NCI-H2081 treated with DMSO at 0.1 percent for 48 hours (cell line): ENCODE data around the gene NCAPD2.
"Not testable (repeated sequence)": the region's sequence is repeated elsewhere in the genome, so short reads cannot be mapped to it uniquely, and the experiment has no call there.

Experiments used
- DNase-seq: peaks from one replicate; lab custom pipeline; 2025; lab: John Stamatoyannopoulos, UW

Gene NCAPD2

DNA sequence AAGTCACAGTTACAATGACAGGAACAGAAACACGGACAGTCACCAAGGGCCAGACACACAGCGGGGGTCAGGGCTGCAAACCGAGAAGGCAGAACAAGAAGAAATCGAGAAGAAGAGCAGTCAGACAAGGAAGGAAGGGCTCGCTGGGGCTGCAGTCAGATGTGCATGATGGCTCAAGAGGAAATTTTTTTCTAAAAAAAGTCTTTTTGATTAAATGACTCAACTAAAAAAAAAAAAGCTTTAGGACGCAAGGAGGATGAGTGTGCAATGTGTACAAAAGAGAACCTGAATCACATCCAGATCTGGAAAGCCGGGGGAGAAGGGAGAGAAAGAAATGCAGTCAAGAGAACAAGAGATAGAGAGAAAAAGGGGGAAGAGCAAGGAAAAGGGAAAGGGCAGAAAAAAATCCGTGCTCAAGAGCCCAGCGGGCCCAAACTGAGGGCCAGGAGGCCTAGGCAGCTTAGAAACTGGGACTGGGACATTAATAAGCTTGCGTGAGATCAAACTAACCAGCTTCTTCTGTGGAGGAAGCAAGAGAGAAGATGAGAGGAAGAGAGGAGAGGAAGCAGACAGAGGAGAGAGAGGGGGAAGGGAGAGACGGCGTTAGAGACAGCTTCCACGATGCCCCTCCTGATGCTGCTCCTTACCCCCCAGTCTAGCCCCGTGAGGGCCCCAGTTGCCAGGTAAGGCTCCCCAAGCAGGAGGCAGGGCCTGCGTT, 55.2 kb downstream of the NCAPD2 start:
- no peak for DNase-seq

DNA sequence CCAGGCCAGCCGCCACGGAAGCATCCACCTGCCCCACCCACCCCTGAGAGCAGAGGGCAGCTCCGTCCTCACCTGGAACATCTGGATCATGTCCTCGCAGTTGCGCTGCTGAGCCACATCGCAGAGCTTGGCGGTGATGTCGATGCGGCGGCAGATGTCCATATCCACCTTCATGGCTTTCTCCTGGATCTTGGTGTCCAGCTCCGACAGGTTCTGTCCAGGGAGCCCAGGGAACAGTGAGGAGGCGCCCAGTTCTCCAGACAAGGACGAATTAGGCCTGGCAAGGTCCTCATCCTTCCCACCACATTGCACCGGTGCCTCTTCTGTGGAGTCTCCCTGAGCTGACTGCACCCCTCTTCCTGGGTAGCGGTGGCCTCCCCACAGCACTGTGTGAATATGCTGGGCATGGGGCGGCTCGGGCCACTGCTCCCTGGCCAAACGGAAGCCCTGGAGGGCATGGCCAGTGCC, 55.8 kb downstream of the NCAPD2 start:
- no peak for DNase-seq

DNA sequence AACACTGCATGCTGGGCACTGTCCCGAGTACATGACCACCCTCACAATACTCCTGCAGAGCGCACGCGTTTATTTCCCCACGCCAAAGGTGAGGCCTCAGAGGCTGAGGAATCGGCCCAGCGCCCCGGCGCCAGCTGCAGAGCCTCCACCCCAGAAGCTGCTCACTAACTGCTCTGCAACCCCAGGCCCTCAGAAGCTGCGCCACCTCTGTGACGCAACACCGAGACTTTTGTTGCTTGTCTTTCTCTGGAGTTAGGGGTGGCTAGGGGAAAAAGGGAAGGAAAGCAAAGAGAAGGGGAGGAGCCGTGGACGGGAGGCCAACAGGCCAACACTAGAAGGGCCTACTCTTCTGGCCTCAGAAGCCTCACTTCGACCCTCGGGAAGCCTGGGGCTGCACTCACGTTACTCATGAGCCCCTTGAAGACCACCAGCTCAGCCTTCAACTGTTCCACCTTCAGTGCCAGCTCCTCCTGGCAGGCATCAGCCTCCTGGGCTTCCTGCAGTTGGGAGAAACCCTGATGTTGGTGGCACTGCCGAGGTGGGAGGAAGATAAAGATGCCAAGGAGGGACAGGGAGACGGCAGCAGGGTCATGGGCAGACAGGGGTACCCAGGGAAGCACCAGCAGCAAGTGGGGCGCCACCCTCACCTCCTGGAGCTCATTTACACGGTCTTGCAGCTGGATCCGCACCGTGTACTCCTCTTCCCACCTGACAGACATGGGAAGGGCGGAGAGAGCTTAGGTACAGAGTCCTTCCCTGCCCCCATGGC, 56.6 kb downstream of the NCAPD2 start:
- no peak for DNase-seq

DNA sequence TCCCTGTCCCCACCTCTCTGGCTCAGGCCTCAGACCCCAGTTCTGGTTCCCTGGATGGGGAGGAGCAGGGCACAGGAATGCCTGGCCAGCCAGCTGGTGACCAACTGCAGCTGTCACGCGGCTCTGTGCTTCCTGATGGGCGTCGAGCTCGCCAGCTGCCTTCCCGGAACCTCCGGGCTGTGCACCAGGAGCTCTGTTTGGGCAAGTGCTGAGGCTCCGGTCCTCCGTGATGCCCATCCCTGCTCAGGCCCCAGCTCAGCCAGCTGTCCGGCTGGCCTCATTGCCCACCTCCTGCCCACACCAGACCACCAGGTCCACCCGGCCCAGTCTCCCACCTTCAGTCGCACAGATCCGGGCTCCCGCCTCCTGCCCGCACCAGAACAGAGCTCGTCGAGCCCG, 57.2 kb downstream of the NCAPD2 start:
- no peak for DNase-seq

DNA sequence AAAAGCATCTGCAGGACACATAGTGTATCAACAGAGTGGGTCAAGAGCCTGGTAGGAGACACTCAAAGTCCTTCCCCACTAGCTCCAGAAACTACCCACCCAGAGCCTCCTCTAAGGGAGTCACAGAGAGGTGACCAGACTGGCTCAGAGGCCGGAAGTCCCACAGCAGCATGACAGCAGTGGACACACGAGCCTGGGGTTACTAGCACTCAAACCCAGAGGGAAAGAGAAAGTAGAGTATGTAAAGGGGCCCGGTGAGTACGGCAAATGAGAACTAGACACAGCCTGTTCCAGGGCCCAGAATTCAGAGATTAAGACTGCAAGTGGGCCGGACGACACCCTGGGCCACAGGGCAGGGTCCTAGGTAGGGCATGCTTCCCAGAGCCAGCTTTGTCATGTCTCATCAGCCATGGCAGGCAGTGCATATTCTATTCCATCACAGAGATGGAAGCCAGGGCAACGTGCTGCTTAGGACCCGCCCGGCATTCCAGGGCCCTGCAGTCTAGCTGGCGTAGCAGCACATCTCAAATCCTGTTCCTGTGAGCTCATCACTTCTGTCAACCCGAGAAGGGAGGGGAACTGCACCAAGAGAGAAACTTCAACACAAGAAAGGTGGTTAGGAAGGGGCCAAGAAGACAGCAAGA, 57.7 kb downstream of the NCAPD2 start:
- DNase-seq, result no peak

DNA sequence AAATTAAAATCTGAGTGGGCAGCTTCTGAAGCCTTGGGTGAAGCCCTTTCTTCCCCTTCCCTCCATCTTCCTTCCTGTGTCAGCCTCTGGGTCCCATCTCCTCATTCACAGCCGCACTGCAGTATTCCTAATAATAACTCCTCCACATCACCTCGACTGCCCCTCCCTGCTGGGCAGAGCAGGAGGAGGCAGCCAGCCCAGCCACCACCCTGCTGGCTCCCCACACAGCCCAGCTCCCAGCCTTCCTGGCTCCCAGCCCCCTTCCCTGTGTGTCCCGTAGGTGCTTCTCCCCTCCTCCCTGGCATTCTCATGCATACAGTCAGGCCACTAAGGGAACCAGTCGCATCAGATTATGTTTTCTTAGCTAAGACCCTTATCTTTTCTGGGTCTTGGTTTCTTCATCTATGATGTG, 58.2 kb downstream of the NCAPD2 start:
- no peak for DNase-seq

DNA sequence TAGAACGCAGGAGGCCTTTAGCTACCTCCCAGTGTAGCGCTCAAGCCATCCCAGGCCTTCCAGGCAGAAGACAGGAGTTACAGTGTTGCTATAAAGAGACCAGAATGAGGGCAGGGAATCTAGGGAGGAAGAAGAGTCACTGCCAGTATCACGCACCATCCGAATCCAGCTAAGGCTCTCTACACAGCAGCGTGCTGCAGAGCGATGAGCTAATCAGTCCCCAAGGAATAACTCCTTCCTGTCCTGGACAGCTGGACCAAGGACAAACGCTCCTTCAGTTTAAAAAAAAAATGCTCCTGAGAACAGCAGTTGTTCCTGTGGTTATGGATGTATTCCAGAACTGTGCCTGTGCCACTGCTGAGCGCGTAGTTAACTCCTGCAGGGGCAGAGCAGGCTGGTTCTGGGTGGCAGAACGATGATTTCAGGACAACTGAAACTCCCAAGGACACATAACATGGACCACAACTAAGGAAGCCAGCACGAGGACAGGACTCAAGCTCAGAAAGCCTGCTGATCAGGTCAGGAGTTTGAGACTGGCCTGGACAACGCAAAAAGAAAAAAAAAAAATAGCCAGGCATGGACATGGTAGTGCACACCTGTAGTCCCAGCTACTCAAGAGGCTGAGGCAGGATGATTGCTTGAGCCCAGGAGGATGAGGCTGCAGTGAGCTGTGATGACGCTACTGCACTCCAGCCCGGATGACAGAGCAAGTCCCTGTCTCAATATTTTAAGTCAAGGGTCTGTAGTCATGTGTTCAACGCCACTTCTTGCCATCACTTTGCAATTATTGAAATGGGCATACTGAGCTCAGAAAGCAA, 59.4 kb downstream of the NCAPD2 start:
- DNase-seq, result no peak

DNA sequence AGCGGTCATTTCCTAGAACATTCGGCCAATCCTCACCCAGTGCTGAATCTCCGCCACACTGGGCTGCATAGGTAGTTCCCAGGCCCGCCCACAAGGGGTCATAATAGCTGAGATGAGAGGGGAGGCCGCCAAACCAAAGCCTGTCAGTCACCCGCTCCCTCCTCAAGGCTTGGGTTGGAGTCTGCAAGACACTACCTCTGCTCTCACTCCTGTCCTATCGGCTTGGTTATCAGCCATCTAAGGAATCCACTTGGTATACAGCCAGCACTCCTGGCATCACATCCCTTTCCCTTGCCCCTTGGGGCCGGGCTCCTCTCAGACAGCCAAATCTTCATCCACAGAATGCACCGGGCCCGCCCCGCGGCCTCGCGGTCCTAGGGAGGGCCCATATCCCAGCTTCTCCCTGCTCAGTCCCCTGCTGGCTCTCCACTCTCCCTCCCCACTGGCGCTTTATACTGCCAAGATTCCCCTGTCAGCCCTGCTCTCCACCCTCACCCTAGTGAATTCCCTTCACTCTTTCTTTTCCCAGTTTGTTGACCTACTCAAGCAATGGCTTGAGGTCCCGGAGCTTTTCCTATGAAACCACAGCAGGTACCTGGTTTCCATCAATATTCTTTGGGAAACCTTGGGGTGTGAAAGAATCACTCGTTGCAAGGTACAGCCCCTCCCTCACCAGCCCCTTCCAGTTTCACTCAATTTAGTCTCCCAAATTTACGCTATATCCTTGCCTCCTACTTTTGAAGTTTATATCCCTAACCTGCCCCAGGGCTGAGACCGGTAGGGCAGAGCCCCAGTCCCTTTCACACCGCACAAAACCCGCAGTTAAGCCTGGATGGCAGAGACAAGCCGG, 60.5 kb downstream of the NCAPD2 start:
- DNase-seq, result no peak

DNA sequence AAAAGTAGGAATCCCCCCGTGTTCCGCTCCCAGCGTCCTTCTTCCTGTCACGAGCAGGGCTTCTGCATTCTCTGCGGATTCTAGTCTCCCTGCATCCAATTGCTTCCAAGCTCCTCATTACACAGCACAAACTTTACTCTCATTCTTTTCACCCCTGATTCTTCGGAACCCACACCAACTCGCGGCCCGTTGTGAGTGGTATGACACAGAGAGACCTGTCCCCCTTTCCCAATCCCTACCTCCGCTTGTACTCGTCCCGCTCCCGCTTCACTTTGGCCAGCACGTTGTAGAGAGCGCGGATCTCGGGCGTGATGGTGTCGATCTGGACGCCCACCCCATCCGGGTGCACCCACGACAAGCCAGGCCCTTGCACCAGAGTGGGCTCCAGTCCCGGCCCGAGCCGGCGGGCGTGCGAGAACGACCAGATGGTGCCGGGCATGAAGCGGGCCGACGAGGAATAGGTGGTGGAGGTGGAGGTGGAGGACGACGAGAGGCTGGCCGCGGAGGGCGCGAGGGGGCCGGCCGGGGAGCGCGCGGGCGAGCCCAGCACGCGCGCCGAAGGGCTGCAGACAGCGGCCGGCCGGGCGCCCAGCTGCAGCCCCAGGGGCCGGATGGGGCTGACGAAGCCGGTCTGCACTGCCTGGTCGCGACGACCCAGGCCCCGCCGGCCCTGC, 61.3 kb downstream of the NCAPD2 start:
- DNase-seq, result no peak

DNA sequence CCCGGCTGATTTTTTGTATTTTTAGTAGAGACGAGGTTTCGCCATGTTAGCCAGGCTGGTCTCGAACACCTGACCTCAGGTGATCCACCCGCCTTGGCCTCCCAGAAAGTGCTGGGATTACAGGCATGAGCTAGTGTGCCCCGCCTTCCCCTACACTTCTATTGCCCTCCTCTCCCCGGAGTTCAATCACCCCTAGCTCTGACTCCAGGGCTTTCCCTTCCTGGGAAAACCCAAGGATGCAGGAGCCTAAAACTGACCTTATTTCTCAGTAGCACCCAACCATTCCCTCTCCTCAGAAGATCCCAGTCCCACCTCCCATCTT, 62.6 kb downstream of the NCAPD2 start:
- DNase-seq, result not testable (repeated sequence)

DNA sequence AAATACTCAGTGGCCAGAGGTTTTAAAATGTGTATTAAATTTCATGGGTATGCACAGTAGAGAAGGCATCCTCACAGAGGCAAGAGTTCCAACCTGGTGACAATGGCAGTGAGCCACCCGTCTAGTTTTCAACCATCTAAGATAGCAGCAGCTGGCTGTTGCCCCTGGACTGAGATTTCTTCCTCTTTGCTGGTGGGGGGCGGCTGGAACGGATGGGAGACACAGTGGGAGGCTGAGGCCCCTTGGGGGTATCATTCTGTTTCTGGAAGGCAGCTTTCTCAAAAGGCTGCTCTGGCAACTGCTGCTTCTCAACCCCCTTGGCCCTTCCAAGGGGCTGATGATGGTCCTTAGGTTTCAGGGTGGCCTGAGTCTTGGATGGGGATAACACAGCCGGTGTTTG, 63.0 kb downstream of the NCAPD2 start:
- DNase-seq, result no peak

DNA sequence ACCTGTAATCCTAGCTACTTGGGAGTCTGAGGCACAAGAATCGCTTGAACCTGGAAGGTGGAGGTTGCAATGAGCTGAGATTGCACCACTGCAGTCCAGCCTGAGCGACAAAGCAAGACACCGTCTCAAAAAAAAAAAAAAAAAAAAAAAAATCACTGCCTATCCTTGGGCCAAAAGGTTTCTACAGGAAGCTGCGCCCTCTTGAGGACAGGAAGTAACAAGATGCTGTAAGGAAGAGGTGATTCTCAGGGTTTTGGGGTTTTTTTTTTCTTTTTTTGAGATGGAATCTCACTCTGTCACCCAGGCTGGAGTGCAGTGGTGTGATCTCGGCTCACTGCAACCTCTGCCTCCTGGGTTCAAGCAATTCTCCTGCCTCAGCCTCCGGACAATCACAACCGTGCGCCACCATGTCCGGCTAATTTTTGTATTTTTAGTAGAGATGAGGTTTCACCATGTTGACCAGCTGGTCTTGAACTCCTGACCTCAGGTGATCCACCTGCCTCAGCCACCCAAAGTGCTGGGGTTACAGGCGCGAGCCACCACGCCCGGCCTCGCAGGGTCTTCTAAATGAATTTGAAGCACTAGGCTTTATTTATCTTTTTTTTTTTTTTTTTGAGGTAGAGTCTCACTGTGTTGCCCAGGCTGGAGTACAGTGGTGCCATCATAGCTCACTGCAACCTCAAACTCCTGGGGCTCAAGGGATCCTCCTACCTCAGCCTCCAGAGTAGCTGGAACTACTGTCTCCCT, 64.3 kb downstream of the NCAPD2 start:
- DNase-seq, result not testable (repeated sequence)

DNA sequence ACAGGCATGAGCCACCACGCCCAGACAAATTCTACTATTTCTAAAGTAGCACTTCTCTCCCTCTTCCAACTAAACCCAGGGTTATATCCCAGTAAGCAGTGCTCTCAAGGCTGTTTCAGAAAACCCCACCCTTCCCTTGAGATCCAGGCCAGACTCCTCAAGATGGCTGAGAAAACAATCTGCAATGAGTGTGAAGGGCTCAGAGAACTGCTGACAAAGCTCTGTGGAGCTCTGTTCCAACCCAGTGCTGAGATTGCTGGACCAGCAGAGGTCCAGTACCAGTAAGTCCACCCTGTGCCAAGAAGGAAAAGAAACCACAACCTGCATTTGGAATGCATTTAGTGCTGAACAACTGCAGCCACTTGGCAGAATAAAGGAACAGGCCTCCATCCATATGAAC, 65.6 kb downstream of the NCAPD2 start:
- DNase-seq, result no peak

DNA sequence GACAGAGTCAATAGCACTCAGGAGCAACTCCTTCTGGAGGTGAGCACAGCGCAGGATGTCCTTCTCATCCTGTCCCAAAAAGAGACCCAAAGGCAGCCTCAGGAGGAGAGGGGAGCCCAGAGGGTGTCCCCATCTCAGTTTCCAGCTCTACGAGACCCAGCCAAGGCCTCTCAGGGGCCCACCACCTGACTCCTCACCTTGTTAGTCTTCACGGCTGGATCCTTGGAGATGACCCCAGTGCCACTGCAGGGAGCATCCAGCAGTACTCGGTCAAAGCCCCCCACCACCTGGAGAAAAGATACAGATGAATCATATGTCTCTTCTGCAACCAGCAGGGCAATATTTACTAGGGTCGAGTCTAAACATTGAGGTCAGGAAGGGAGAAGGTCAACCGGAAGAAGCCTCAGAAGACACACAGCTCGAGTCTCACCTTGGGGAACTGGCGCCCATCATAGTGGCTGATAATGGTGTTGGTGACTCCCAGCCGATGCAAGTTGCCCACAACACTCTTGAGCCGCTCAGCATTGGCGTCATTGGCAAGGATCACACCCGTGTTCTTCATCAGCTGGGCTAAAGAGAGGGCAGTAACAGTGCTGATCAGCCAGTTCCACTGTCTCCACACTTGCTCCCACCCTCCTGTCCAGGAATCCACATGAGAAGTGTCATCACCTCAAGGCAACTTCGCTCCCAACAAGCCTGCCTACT, 66.8 kb downstream of the NCAPD2 start:
- DNase-seq, result no peak

DNA sequence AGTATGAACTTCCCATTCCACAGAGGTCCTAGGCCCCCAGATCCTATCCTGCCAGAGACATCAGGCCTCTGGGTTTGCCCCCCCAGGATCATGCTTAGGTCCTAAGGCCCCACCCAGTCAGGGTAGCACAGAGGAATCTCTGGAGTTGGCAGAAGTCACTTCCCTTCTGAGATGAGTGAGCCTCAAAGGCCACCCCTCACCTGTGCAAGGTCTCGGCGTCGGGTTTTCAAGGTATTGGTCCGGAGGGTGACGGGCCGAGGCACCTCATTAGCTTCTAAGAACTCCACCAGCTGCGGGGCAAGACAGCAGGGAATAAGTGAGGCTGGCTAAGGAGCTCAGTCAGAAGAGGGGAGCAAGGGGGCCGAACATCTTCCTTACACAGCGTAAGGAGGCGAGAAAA, 69.0 kb downstream of the NCAPD2 start:
- no peak for DNase-seq

DNA sequence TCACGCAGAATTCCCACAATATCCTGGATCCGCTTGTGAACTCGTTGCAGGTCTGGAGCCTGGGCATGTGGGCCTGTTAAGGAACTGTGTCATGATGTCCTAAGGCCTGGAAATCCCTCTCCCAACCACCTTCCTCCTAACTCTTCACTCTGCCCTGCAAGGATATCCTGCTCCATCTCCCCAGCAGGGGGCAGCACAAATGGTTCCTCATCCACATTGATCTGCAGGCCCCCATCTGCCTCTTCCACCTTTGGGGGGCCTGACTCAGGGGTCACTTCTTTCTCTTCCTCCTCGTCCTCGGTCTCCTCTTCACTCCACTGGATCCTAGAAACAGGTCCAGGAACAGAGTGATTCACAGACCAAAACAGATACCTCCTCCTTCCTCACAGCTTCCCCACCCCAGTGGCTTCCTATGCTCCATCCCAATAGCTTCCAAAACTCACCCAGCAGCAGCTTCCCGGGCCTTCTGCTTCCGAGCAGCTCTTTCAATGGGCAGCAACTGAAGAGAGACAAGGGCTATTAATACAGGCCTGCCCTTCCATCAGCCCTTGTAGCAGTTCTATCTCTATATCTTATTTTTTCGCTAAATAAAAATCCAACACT, 69.6 kb downstream of the NCAPD2 start:
- DNase-seq, result no peak

DNA sequence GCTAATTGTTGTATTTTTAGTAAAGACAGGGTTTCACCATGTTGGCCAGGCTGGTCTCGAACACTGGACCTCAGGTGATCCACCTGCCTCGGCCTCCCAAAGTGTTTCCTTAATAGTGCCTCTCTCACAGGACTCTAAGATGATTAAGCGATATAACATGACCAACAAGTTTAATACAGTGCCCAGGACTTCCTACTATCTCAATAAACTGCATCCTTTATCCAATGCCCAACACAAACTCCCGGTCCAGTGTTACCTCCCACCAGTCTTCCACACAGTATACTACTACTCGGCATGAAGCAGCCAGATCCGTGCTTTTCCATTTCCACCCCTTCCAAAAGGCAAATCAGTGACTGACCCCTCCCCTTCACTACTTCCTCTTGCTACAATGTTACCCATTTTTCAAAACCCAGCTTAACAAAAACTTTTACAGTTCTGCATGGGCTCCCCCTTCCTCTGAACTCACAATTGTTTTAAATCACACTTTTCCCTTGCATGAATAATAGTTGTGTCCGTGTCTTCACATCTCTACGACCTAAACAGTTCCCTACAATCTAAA, 73.3 kb downstream of the NCAPD2 start:
- DNase-seq, result no peak

DNA sequence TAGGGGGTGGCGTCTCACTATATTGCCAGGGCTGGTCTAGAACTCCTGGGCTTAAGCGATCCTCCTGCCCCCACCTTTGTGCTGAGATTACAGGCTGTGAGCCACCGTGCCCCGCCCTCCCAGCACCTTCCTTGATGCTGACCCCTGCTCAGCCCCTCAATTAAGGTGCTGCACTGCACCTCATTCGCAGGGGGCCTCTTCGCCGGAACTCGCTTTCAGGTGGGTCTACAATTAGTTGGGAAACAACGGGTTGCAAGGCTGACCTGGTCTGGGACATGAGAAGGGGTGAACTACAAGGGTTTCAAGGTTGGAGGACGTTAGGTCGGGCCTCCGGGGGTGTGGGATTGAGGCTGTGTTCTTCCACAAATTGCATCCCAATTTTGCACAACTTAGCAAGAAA, 75.4 kb downstream of the NCAPD2 start:
- DNase-seq, result no peak

DNA sequence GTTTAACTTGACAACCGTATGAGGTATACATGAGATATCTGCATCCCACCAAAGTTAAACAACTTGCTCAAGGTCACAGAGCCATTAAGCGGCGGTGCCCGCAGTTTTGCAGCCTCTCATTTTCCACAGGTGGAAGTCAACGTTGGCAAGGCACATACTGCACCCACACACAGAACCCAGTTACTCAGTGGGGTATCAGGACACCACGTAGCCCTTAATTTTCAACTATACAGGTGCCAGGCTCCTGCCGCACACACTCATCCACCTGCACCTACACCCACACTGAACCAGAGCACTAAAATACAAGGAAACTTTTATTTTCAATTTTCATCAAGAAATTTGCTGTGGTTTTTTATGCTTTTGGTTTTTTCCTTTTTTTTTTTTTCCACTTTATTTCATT, 75.9 kb downstream of the NCAPD2 start:
- no peak for DNase-seq
